GM21360 (cell line): ENCODE results near the gene GMDS.

ENCODE experiments used
- ATAC-seq: cut with Tn5 transposase; IDR thresholded peaks from one replicate; pipeline ENCODE4 v1.9.1; 2021; ENCODE audit warnings: mild to moderate bottlenecking, moderate library complexity; ENCODE audit not compliant: unreplicated experiment

The GMDS gene

GRCh38 chr6:1912731-1913130, 332.7 kb downstream of the GMDS start:
- ATAC-seq: no peak

GRCh38 chr6:1911474-1911873, 333.9 kb downstream of the GMDS start:
- ATAC-seq: no peak

GRCh38 chr6:1910621-1911407, 334.6 kb downstream of the GMDS start:
- ATAC-seq: no peak

GRCh38 chr6:1908784-1909183, 336.6 kb downstream of the GMDS start:
- ATAC-seq: no peak

- no peak for ATAC-seq
These were observed 338.8 kb downstream of the GMDS start for GRCh38 chr6:1906609-1907008.

GRCh38 chr6:1906014-1906413, 339.4 kb downstream of the GMDS start:
- no peak for ATAC-seq

- no peak for ATAC-seq
These were observed 340.5 kb downstream of the GMDS start for GRCh38 chr6:1904898-1905297.

GRCh38 chr6:1904466-1904799, 341.0 kb downstream of the GMDS start:
- no peak for ATAC-seq

- no peak for ATAC-seq
These were observed 341.5 kb downstream of the GMDS start for GRCh38 chr6:1903780-1904465.

- no peak for ATAC-seq
These were observed 343.8 kb downstream of the GMDS start for GRCh38 chr6:1901556-1901955.

- ATAC-seq: no peak
These were observed 348.5 kb downstream of the GMDS start for GRCh38 chr6:1896897-1897296.

GRCh38 chr6:1895721-1896120, 349.7 kb downstream of the GMDS start:
- no peak for ATAC-seq

- ATAC-seq: no peak
These were observed 350.5 kb downstream of the GMDS start for GRCh38 chr6:1894954-1895353.

- ATAC-seq: no peak
These were observed 351.8 kb downstream of the GMDS start for GRCh38 chr6:1893470-1894130.

GRCh38 chr6:1892716-1893115, 352.7 kb downstream of the GMDS start:
- no peak for ATAC-seq

- ATAC-seq: no peak
These were observed 354.4 kb downstream of the GMDS start for GRCh38 chr6:1890987-1891386.

- ATAC-seq: no peak
These were observed 355.3 kb downstream of the GMDS start for GRCh38 chr6:1890071-1890470.

GRCh38 chr6:1885576-1886011, 359.8 kb downstream of the GMDS start:
- ATAC-seq: no peak

- ATAC-seq: no peak
These were observed 361.1 kb downstream of the GMDS start for GRCh38 chr6:1884313-1884712.

GRCh38 chr6:1878330-1878729, 367.1 kb downstream of the GMDS start:
- no peak for ATAC-seq

GRCh38 chr6:1873781-1874180, 371.6 kb downstream of the GMDS start:
- ATAC-seq: no peak

- ATAC-seq: no peak
These were observed 372.7 kb downstream of the GMDS start for GRCh38 chr6:1872649-1873131.
